Measurements from ENCODE around the gene DNASE1L2. TPM values are rescaled to one million over a fixed set of nuclear protein-coding genes. Genes with fewer than 3 reads are reported as not detected.

DNASE1L2 gene
- total and polyA plus RNA-seq, 11 donors: 0.12 to 0.51 (median 0.34) TPM; not detected in 2

GRCh38 chr16:2277466-2278271, 41.4 kb downstream of the DNASE1L2 start:
- peaks cover 0 to 30% (median 4%) of the 10 kb centered on the region in 9 donors for H3K36me3 ChIP-seq
- H3K4me3 ChIP-seq: no peak overlapping the region
- DNase-seq (no peak), ATAC-seq (peak in 1 of 4 donors; percentile 7)
- H3K27me3 ChIP-seq: no peaks in the 10 kb centered on the region
- intact Hi-C loops (cut with DNase I): loop anchor here in 2 of 10 donors (10.0 kb wide), 2 partner anchors 47 to 227 kb away; no protein-coding TSS in a partner anchor
- WGBS, 4 donors: 94 to 96% (median 95%) methylated on average over 17 to 25 of the region's 25 CpGs
- TF ChIP-seq CTCF (IDR thresholded peaks at IDR 0.05): no peak
- TF ChIP-seq POLR2A (IDR thresholded peaks at IDR 0.05): no peak
- no peak overlapping the region for H3K27ac ChIP-seq
- peaks cover 0 to 3% (median 0%) of the 10 kb centered on the region in 12 donors for H3K4me1 ChIP-seq
- H3K9me3 ChIP-seq: no peaks in the 10 kb centered on the region

- Histone ChIP-seq H3K9me3 (no peaks in the 10 kb centered on the region), H3K27ac (no peak overlapping the region), H3K4me1 (peaks cover 0 to 3% (median 0%) of the 10 kb centered on the region in 12 donors), H3K27me3 (no peaks in the 10 kb centered on the region), H3K36me3 (peaks cover 0 to 34% (median 4%) of the 10 kb centered on the region in 9 donors), H3K4me3 (no peak overlapping the region)
- DNase-seq: no peak
- WGBS, 4 donors: 80 to 93% (median 87%) methylated on average over 6 to 14 of the region's 14 CpGs
- ATAC-seq: no peak
- intact Hi-C loops (cut with DNase I): loop anchor here in 2 of 10 donors (10.0 kb wide), 2 partner anchors 47 to 227 kb away; no protein-coding TSS in a partner anchor
- TF ChIP-seq CTCF (IDR thresholded peaks at IDR 0.05) (no peak), POLR2A (IDR thresholded peaks at IDR 0.05) (no peak)
Measured at GRCh38 chr16:2278272-2278608, 42.0 kb downstream of the DNASE1L2 start.

- Histone ChIP-seq H3K4me3 (no peak overlapping the region), H3K27me3 (no peaks in the 10 kb centered on the region), H3K36me3 (peaks cover 0 to 41% (median 5%) of the 10 kb centered on the region in 9 donors), H3K27ac (no peak overlapping the region), H3K9me3 (no peaks in the 10 kb centered on the region), H3K4me1 (peaks cover 0 to 3% (median 0%) of the 10 kb centered on the region in 12 donors)
- no peak for TF ChIP-seq POLR2A (IDR thresholded peaks at IDR 0.05)
- TF ChIP-seq CTCF (IDR thresholded peaks at IDR 0.05): no peak
- DNase-seq (peak in 1 of 5 donors; percentile 54), ATAC-seq (no peak)
- 89 to 93% (median 92%) methylated on average over 23 to 26 of the region's 26 CpGs for WGBS, 4 donors
- intact Hi-C loops (cut with DNase I): loop anchor here in 2 of 10 donors (10.0 kb wide), 2 partner anchors 46 to 226 kb away; no protein-coding TSS in a partner anchor
Measured at GRCh38 chr16:2278956-2279800, 42.9 kb downstream of the DNASE1L2 start.

GRCh38 chr16:2280461-2280860, 44.2 kb downstream of the DNASE1L2 start:
- Histone ChIP-seq H3K27me3 (no peaks in the 10 kb centered on the region), H3K4me3 (no peak overlapping the region), H3K27ac (no peak overlapping the region), H3K36me3 (peaks cover 0 to 54% (median 10%) of the 10 kb centered on the region in 9 donors), H3K9me3 (no peaks in the 10 kb centered on the region), H3K4me1 (peaks cover 0 to 3% (median 0%) of the 10 kb centered on the region in 12 donors)
- TF ChIP-seq POLR2A (IDR thresholded peaks at IDR 0.05): no peak
- no peak for TF ChIP-seq CTCF (IDR thresholded peaks at IDR 0.05)
- DNase-seq: no peak
- no peak for ATAC-seq
- 93 to 96% (median 94%) methylated on average over 4 to 8 of the region's 8 CpGs for WGBS, 4 donors
- intact Hi-C loops (cut with DNase I): no loop called here
